HK-2 (cell line): Measurements from ENCODE around the gene CIAO1.
"Not testable (repeated sequence)": the region's sequence is repeated elsewhere in the genome, so short reads cannot be mapped to it uniquely, and the experiment has no call there.

Experiments used
- DNase-seq: peaks from one replicate; pipeline ENCODE4 v3.0.0-alpha.2; 2018; ENCODE audit not compliant: unreplicated experiment

Gene CIAO1

GRCh38 chr2:96265840-96266679, at the start of gene CIAO1, which contains the start of gene TMEM127:
Gene CIAO1 (plus strand): TSS chr2:96266225. CDS start chr2:96266351, 126 bp downstream.
Gene TMEM127 (minus strand): TSS chr2:96265997. CDS start chr2:96265381, 616 bp downstream.
- peak; percentile 99 for DNase-seq

- DNase-seq: no peak
Measured at GRCh38 chr2:96218508-96219131, 47.4 kb upstream of the CIAO1 start.

- not testable (repeated sequence) for DNase-seq
Measured at GRCh38 chr2:96219959-96220358, 46.1 kb upstream of the CIAO1 start.

GRCh38 chr2:96221106-96221505, 44.9 kb upstream of the CIAO1 start:
- not testable (repeated sequence) for DNase-seq

DNA sequence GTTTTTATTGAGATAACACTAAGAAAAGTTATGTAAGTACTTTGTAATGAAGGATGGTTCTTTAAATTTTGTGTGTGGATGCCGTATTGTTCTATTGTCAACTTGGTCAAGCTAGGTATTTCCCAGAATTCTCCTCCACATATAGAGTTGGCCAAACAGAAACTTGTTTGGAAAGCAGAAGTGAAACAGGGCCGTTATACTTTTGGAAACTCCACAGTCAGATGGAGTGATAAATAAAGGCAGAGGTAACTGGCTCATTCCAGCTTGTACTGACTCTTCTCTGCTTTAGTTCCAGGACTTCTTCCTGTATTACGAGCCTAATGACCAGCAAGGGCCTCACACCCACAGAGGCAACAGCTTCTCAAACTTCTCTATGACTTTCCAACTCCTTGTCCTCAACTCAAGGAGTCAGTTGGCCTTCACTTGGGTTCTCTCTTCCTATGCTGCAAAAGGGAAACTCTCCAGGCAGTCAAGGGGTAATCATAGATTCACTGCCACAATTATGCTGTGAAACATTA, 41.0 kb upstream of the CIAO1 start:
- DNase-seq: no peak

GRCh38 chr2:96231316-96231715, 34.7 kb upstream of the CIAO1 start:
- no peak for DNase-seq

DNA sequence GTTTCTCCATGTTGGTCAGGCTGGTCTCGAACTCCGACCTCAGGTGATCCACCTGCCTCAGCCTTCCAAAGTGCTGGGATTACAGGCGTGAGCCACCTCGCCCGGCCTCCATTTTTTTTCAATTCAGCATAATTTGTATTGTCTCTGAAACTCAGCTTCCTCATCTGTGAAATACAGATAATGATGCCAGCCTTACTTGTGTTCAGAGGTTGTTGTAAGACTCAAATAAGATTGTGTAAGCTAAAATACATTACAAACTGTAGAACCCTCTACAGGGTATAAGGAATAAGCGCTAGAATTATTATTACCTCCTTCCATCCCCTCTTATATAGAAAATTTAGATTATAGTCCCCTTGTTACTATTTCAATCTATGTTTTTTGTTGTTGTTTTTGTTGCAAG, 32.6 kb upstream of the CIAO1 start:
- DNase-seq: no peak

DNA sequence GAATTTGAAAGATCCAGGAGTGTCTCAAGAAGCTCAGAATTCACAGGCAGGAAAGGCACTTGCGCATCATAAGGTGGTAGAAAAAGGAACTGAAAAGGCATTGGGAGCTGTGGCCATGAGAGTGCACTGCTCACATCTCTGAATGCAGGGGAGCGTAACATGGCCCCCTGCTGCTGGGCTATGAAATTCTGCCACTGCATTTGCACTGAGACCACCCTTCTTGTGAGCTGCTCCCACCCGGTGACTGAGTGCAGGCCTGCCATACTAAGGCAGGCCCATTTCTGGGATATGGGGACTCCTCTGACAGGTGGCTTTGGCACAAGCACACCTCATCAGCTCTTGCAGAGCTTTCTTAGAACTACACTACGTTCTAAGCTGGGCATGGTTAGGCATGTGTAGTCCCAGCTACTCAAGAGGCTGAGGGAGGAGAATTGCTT, 32.1 kb upstream of the CIAO1 start:
- DNase-seq: no peak

GRCh38 chr2:96236882-96237281, 29.1 kb upstream of the CIAO1 start:
- DNase-seq: no peak

- no peak for DNase-seq
Measured at GRCh38 chr2:96238266-96238665, 27.8 kb upstream of the CIAO1 start.

DNA sequence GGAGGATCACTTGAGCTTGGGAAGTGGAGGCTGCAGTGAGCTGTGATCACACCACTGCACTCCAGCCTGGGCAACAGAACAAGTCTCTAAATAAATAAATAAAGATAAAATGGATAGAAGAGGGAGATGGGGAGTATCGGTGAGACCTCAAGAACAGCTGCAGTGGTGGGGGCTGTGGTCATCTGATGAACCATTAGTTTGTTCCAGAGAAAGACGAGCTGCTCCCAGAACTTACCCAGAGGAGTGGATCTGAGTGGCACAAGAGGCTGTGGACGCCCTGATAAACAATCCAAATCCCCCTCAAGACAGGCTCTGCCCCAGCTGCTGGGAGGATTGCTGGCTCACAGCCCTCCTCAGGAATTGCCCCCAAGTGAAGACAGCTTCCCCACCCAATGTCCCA, 26.9 kb upstream of the CIAO1 start:
- no peak for DNase-seq

GRCh38 chr2:96239745-96240264, 26.2 kb upstream of the CIAO1 start:
- no peak for DNase-seq

DNA sequence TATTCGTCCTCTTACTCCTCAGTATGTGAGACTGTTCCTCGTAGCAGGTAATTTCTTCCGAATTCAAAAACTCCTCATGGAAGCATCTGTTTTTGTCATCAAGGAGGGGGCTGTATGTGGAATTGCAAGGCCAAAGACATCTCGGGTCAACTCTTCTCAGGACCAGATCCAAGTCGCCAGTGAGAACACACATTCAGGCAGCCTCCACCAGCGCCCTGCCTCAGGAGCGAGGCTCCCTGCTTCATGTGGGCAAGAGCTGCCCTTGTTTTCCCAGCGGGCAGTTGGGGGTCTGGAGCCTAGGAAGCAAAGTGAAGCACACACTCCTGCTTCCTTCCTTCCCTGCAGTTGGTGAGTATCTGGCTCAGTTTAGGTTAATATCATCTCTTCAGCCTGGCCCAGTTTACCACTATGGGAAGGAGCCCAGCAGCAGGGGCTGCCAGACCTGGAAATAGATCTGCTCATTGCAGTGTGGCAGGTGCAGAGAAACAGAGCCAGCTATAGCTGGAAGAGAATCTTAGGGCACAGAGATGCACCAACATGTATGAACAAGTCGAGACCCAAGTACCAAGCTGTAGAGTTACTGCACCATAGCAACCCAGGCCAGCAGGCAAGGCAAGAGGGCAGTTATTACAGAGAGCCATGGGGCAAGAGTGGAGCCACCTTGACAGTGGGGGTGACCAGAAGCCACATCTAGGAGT, 25.5 kb upstream of the CIAO1 start:
- DNase-seq: no peak

GRCh38 chr2:96241227-96241626, 24.8 kb upstream of the CIAO1 start:
- DNase-seq: no peak

GRCh38 chr2:96241900-96242611, 24.0 kb upstream of the CIAO1 start:
- no peak for DNase-seq

GRCh38 chr2:96243843-96244242, 22.2 kb upstream of the CIAO1 start:
- no peak for DNase-seq

DNA sequence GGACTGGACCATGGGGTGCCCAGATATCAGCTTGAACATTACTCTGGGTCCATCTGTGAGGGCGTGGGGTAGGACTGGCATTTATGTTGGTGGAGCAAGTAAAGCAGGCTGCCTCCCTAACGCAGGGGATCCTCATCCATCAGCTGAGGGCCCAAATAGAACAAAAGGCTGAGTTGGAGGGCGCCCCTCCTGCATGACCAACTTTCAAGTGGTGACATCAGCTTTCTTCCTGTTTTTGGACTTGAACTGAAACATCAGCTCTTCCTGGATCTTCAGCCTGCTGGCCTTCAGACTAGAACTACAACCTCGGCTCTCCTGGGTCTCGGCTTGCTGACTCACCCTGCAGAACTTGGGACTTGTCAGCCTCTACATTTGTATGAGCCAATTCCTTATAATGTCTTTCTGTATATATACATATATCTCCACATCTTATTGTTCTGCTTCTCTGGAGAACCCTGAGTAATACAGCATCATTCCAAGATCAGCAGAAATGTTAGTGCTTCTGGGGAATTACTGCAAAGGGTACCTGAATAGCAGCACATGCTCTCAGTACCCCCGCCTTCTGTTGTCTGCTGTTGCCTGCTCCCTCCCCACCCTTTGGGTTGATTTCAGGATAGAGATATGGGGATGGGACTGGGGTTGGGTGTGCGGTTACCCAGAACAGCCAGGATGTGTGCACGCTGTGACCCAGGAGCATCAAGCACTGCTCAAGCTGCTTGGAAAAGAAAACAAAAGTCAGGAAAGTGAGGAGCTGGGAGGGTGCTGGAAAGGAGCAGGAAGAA, 20.2 kb upstream of the CIAO1 start:
- no peak for DNase-seq

DNA sequence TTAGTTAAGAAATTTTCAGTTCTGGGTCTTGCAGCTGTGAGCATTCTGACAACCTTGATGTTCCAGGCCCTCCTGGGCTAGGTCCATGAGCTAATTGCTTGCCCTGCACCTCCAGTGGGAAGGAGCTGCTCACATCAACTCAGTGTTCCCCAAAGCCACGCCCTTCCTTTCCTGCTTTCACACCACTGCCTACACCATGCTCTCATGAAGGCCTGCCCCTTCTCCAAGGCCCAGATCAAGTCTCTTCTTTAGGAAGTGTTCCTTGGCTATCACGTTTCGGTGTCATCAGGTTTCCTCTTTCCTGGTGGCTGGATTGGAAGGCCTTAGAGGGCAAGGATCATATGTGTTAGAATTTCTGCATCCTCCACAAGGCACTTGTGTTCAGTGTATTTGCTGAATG, 19.0 kb upstream of the CIAO1 start:
- no peak for DNase-seq

GRCh38 chr2:96247896-96248295, 18.1 kb upstream of the CIAO1 start:
- DNase-seq: no peak

DNA sequence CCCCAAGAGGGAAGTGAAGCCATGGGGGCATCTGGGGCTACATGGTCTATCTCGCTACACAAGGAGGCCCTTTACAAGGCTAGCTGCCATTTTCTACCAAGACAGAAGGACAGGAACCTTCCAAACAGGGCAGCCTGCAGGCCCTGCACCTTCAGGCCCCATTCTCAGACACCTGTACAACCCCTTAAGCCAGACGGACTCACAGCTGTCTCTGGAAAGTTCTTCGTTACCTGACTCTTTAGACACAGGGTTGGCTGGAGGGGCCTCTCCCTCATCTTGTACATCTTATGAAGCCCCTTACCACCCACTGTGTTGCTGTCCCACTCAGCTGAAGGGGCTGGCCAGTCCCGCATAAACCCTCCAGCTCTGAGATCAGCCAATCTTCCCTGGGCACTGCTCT, 17.4 kb upstream of the CIAO1 start:
- DNase-seq: no peak

DNA sequence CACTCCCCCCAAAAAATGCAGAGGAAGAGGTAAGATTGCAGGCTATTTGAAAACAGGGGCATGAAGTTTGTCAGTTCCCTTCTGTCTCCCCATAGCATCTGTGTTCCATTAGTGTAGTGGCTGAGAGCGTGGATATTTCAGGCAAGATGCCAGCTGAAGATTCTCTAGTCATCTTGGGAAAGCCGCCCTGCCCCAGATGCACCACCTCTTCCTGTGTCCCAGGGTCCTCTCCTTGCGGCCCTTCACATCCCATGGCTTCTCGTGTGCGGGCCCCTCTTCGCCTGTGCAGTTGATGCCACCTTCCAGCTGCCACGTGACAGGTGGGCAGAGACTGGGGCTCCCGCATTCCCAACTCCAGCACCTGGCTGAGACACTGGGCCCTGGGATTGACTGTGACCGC, 16.4 kb upstream of the CIAO1 start:
- no peak for DNase-seq
